DLD1 (cell line): ENCODE results near the gene PREB.

ENCODE experiments used
- in situ Hi-C: cut with HindIII; loops from 2 replicates; pipeline ENCODE4 v1.10.0; 2017; ENCODE audit warnings: low sequenced_read_pairs

The PREB gene

DNA sequence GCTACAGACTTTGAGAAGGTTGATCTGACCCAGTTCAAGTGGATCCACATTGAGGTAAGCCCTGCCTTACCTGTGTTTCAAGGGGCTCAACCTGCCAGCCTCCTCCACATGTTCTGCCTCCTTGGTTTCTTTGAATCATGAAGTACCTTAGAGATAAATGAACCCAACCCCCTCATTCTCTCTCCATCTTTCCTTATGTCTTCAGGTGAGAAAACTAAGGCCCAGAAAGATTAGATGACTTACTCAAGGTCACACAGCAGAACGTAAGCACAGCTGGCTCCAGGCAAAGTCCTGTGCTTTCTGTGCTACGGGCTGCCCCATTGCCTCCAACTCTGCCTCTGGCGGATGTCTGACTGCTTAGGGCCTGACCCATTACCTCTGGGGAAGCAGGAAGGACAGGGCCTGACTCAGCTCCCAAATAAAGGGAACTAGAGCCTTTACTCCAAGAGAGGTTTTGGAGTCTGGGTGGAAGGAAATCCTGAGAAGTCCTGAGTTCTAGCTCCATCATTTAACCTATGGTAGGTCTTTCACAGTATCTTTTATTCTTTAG lies 37.6 kb downstream of the PREB start:
- in situ Hi-C loops: no loop called here

DNA sequence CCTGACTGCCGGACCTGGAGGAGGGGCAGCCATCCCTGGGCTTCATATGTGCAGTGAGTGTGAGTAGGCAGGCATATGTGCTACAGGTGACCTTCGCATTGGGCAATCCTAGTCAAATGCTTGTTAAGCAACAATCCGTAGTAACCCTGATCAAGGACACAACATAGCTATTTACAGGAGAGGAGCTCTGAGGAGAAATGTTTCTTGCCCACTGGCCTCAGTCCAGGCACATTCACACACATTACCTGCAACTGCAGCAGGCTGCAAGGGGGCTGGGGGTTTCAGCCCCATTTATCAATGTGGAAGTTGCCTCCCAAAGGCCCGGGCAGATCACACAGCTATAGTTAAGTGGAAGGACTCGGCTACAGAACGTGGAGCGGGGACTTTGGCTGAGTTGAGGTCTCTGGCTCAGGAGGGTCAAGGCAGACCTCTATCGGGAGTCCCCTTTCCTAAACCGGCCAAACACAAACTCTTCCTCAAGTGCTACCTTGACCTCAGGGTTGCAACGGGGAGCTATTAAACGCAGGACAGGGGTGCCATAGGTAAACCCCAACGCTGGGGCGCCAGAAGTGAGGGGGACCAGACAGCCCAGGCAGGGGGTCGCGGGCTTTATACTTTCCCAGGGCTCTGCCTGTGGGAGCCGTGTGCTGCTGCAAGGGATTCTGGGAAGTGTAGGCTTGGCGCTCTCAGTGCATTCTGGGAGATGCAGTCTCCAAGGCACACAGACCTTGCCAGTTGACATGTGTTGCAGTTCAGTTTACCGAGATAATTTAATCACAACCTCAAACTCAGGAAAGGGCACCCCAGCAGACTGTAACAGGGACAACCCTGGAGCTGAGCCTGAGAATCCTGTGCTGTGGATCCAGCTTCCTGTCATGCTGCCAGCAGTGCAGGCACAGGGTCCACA lies 38.4 kb downstream of the PREB start:
- in situ Hi-C loops: no loop called here

- in situ Hi-C loops: no loop called here
These were observed 39.0 kb downstream of the PREB start for GRCh38 chr2:27095427-27095744.

DNA sequence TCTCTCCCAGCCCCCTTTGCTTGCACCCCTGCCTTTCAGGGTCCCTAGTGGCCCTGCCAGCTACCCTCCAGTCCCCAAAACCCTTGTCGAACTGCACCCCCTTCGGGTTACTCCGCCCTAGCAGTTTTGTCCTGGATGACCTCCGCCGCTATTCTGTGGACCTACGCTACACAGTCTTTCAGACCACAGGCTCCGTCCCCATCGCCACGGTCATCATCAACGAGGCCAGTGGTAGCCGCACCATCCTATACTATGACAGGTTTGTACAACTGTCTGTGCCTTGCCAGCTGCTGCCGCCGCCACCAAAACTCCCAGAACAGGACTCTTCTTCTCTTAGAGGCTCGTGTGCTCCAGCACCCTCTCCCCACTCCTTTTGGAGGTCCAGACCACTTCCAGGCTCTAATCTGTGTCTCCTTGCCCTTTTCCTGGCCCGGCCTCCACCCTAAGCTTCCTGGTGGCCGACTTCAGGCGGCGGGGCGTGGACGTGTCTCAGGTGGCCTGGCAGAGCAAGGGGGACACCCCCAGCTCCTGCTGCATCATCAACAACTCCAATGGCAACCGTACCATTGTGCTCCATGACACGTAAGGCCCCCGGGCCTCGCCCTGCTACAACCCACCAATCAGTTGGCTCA lies 40.0 kb downstream of the PREB start:
- in situ Hi-C loops: no loop called here

- in situ Hi-C loops: no loop called here
These were observed 40.7 kb downstream of the PREB start for GRCh38 chr2:27093430-27094352.

GRCh38 chr2:27092696-27093429 lies 41.6 kb downstream of the PREB start:
- in situ Hi-C loops: no loop called here

- in situ Hi-C loops: no loop called here
These were observed 42.4 kb downstream of the PREB start for GRCh38 chr2:27091746-27092695.

GRCh38 chr2:27089111-27089954 lies 45.1 kb downstream of the PREB start:
- in situ Hi-C loops: no loop called here

- in situ Hi-C loops: no loop called here
These were observed 45.8 kb downstream of the PREB start for GRCh38 chr2:27088634-27089033.

DNA sequence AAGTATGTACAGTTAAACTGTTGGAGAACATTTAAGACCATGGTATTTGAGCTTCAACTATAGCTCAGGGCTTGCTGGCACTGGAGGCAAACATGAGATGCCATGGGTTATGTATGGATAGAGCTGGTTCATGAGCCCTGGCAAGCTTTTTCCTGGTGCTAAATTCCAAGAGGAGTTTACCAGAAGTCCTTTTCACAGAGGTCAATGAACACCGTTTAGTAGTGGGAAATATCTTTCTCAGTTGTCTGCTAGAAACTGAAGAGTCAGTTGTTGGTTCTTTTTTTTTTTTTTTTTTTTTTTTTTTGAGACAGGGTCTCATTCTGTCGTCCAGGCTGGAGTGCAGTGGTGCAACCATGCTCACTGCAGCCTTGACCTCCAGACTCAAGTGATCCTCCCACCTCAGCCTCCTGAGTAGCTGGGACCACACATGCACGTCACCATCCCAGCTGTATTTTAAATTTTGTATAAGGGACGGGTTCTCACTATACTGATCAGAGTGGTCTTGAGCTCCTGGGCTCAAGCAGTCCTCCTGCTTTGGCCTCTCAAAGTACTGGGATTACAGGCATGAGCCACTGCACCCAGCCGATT lies 46.5 kb downstream of the PREB start:
- in situ Hi-C loops: no loop called here

DNA sequence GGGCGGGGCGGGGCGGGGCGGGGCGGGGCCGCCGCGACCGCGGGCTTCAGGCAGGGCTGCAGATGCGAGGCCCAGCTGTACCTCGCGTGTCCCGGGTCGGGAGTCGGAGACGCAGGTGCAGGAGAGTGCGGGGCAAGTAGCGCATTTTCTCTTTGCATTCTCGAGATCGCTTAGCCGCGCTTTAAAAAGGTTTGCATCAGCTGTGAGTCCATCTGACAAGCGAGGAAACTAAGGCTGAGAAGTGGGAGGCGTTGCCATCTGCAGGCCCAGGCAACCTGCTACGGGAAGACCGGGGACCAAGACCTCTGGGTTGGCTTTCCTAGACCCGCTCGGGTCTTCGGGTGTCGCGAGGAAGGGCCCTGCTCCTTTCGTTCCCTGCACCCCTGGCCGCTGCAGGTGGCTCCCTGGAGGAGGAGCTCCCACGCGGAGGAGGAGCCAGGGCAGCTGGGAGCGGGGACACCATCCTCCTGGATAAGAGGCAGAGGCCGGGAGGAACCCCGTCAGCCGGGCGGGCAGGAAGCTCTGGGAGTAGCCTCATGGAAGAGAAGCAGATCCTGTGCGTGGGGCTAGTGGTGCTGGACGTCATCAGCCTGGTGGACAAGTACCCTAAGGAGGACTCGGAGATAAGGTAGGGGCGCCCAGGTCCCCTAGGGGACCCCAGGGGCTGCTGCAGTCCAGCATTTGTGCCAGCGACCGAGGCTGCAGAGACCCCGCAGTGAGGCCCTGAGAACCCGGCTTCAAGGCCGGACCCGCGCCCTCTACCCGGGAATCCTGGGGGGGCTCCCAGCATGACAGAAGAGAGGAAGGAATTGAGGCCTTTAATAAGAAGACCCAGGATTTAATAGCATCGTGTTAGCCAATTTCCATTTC lies 47.5 kb downstream of the PREB start, which contains the start of gene KHK:
KHK (plus strand) TSS at position 49 of the 870 bp plus-strand sequence; CDS start at position 537, 488 bp downstream.
- in situ Hi-C loops: no loop called here

GRCh38 chr2:27086090-27086723 lies 48.2 kb downstream of the PREB start:
- in situ Hi-C loops: no loop called here

DNA sequence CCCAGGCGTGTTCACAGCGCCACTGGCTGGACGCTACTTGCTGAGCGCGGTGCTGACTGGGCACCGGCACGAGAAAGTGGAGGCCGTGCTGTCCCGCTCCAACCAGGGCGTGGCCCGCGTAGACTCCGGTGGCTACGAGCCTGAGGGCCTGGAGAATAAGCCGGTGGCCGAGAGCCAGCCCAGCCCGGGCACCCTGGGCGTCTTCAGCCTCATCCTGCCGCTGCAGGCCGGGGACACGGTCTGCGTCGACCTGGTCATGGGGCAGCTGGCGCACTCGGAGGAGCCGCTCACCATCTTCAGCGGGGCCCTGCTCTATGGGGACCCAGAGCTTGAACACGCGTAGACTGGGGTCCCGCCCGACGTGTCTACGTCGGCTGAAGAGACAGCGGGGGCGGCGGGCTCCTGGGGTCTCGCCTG lies 48.8 kb downstream of the PREB start:
- in situ Hi-C loops: no loop called here

GRCh38 chr2:27085062-27085672 lies 49.3 kb downstream of the PREB start:
- in situ Hi-C loops: no loop called here

DNA sequence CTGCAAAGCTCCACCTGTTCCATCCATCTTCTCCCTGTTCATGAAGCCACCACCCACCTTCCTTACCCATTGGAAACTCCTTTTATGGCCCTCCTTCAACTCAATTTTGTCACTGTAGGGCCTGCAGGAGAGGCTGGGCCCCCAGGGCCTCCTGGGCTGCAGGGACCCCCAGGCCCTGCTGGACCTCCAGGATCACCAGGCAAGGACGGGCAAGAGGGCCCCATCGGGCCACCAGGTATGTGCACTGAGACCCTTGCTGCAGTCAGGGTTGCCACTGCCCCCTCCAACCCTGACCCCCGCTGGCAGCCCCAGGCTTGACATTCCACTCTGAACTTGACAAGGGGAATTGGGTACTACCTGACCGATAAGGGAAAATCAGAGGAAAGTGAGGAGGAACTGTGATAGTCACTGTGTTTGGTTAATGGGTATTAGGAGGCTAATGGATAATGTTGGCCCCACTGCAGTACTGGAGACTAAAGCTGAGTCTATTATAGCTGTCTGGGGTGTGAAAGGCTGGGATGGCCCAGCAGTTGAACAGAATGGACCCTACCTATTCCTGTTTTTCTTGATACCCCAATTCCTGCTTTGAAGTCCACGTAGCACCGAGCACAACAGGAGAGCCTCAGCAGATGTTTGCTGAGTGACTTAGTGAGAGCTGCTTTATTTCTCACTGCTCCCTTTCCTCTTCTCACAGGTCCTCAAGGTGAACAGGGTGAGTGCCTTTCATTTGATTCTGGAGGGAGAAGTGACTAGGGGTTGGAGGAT lies 50.0 kb downstream of the PREB start:
- in situ Hi-C loops: no loop called here
